ENCODE data around the gene FRZB. TPM values are rescaled to one million over a fixed set of nuclear protein-coding genes. Genes with fewer than 3 reads are reported as not detected.

The FRZB gene
- total RNA-seq, 1 experiment from 2014 or later, result 1.8 TPM

GRCh38 chr2:182792441-182792840, 74.0 kb downstream of the FRZB start:
- H3K4me3 ChIP-seq (ENCODE audit: low read depth, low read length, poor library complexity, severe bottlenecking), result no peak overlapping the region
- no peaks in the 10 kb centered on the region for H3K27me3 ChIP-seq (replicated peaks; ENCODE audit: insufficient read depth, low read depth, low read length, poor library complexity)
- CTCF ChIA-PET, result no interaction called here
- H3K36me3 ChIP-seq (ENCODE audit: insufficient read depth, low read length, poor library complexity, severe bottlenecking), result no peaks in the 10 kb centered on the region
- intact Hi-C loops (cut with micrococcal nuclease; ENCODE audit: unreplicated experiment), result no loop called here
- H3K4me1 ChIP-seq (ENCODE audit: insufficient read depth, low read length, poor library complexity, severe bottlenecking), result peaks cover 16% of the 10 kb centered on the region
- POLR2A ChIA-PET (ENCODE audit: low non-redundant PET), result no interaction called here
- TF ChIP-seq EZH2 (IDR thresholded peaks at IDR 0.05; ENCODE audit: borderline replicate concordance, low read depth, low read length, poor library complexity, severe bottlenecking), result no peak
- TF ChIP-seq, protein P1, sequence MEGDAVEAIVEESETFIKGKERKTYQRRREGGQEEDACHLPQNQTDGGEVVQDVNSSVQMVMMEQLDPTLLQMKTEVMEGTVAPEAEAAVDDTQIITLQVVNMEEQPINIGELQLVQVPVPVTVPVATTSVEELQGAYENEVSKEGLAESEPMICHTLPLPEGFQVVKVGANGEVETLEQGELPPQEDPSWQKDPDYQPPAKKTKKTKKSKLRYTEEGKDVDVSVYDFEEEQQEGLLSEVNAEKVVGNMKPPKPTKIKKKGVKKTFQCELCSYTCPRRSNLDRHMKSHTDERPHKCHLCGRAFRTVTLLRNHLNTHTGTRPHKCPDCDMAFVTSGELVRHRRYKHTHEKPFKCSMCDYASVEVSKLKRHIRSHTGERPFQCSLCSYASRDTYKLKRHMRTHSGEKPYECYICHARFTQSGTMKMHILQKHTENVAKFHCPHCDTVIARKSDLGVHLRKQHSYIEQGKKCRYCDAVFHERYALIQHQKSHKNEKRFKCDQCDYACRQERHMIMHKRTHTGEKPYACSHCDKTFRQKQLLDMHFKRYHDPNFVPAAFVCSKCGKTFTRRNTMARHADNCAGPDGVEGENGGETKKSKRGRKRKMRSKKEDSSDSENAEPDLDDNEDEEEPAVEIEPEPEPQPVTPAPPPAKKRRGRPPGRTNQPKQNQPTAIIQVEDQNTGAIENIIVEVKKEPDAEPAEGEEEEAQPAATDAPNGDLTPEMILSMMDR (conservative IDR thresholded peaks at IDR 0.05; ENCODE audit: low read depth, low read length), result no peak
- no peak for DNase-seq (ENCODE audit: low spot score)
- no peak overlapping the region for H3K27ac ChIP-seq (ENCODE audit: low read depth, low read length, poor library complexity, severe bottlenecking)
- no TSS peak for BruUV-seq (replicated peaks)
- H3K9me3 ChIP-seq (ENCODE audit: low read depth, low read length, poor library complexity, severe bottlenecking), result no peaks in the 10 kb centered on the region

DNA sequence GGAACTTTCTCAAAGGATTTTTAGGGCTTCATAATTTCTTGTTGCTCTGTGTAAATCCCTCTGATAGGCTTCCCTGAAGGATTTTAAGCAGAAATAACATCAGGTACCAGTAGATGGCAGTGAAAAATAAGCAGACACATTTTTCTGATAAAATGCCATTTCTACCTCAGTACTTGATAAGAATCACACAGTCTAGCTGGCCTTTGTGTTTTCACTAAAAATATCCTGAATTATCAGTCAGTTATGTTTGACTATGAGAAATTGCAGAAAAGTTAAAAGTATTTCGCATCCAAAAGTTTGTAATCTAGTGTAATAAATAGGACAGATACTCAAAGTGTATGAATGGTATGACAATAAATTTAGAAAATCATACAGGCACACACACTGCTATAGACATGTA, 81.7 kb downstream of the FRZB start:
- H3K27me3 ChIP-seq (replicated peaks; ENCODE audit: insufficient read depth, low read depth, low read length, poor library complexity), result no peaks in the 10 kb centered on the region
- peaks cover 7% of the 10 kb centered on the region for H3K9me3 ChIP-seq (ENCODE audit: low read depth, low read length, poor library complexity, severe bottlenecking)
- ChIA-PET POLR2A (ENCODE audit: low non-redundant PET) (no interaction called here), CTCF (interaction anchor here (0.5 to 1.9 kb wide), 4 partner anchors 17 to 1719 kb away, joined by 4 to 6 read pairs (median 5); no protein-coding TSS in a partner anchor)
- BruUV-seq (replicated peaks), result no TSS peak
- peaks cover 13% of the 10 kb centered on the region for H3K4me1 ChIP-seq (ENCODE audit: insufficient read depth, low read length, poor library complexity, severe bottlenecking)
- intact Hi-C loops (cut with micrococcal nuclease; ENCODE audit: unreplicated experiment), result loop anchor here (1.0 to 10.0 kb wide), 4 partner anchors 83 to 570 kb away; partner anchors contain the start of gene FRZB
- H3K36me3 ChIP-seq (ENCODE audit: insufficient read depth, low read length, poor library complexity, severe bottlenecking), result peaks cover 6% of the 10 kb centered on the region
- TF ChIP-seq EZH2 (IDR thresholded peaks at IDR 0.05; ENCODE audit: borderline replicate concordance, low read depth, low read length, poor library complexity, severe bottlenecking), result no peak
- TF ChIP-seq, protein P1 (conservative IDR thresholded peaks at IDR 0.05; ENCODE audit: low read depth, low read length), result peak; percentile 75
- no peak overlapping the region for H3K4me3 ChIP-seq (ENCODE audit: low read depth, low read length, poor library complexity, severe bottlenecking)
- no peak overlapping the region for H3K27ac ChIP-seq (ENCODE audit: low read depth, low read length, poor library complexity, severe bottlenecking)
- DNase-seq (ENCODE audit: low spot score), result peak; percentile 84

- no TSS peak for BruUV-seq (replicated peaks)
- TF ChIP-seq, protein P1 (conservative IDR thresholded peaks at IDR 0.05; ENCODE audit: low read depth, low read length), result no peak
- TF ChIP-seq EZH2 (IDR thresholded peaks at IDR 0.05; ENCODE audit: borderline replicate concordance, low read depth, low read length, poor library complexity, severe bottlenecking), result no peak
- intact Hi-C loops (cut with micrococcal nuclease; ENCODE audit: unreplicated experiment), result loop anchor here (1.0 to 10.0 kb wide), 3 partner anchors 129 to 571 kb away; no protein-coding TSS in a partner anchor
- no peak overlapping the region for H3K4me3 ChIP-seq (ENCODE audit: low read depth, low read length, poor library complexity, severe bottlenecking)
- CTCF ChIA-PET, result interaction anchor here (0.5 to 1.9 kb wide), 4 partner anchors 17 to 196 kb away, joined by 4 to 6 read pairs (median 4); no protein-coding TSS in a partner anchor
- peaks cover 13% of the 10 kb centered on the region for H3K4me1 ChIP-seq (ENCODE audit: insufficient read depth, low read length, poor library complexity, severe bottlenecking)
- H3K36me3 ChIP-seq (ENCODE audit: insufficient read depth, low read length, poor library complexity, severe bottlenecking), result peaks cover 12% of the 10 kb centered on the region
- peaks cover 7% of the 10 kb centered on the region for H3K9me3 ChIP-seq (ENCODE audit: low read depth, low read length, poor library complexity, severe bottlenecking)
- H3K27ac ChIP-seq (ENCODE audit: low read depth, low read length, poor library complexity, severe bottlenecking), result no peak overlapping the region
- no peaks in the 10 kb centered on the region for H3K27me3 ChIP-seq (replicated peaks; ENCODE audit: insufficient read depth, low read depth, low read length, poor library complexity)
- POLR2A ChIA-PET (ENCODE audit: low non-redundant PET), result no interaction called here
- DNase-seq (ENCODE audit: low spot score), result no peak
Measured at GRCh38 chr2:182784058-182784706, 82.3 kb downstream of the FRZB start.

Other genes with a start within 250 kb of the FRZB start
- 101 and 106 TPM in 2 replicates for gene DNAJC10, start 150.4 kb downstream of the FRZB start, total RNA-seq (2021)
- 153 and 177 TPM in 2 replicates for gene NCKAP1, start 171.8 kb upstream of the FRZB start, total RNA-seq (2021)
- 5.2 and 6.4 TPM in 2 replicates for gene DUSP19, start 212.1 kb upstream of the FRZB start, total RNA-seq (2021)